Subcutaneous abdominal adipose tissue (tissue), 5 donors: Measurements from ENCODE around the gene ADGRF3.
"Not testable (repeated sequence)": the region's sequence is repeated elsewhere in the genome, so short reads cannot be mapped to it uniquely, and the experiment has no call there.

Experiments
- H3K27ac ChIP-seq: one replicate; pipeline ENCODE4 v1.7.0; 2013; ENCODE audit warnings: low read depth, mild to moderate bottlenecking, inconsistent platforms, low read length, moderate library complexity
- H3K27me3 ChIP-seq, 5 donors: one replicate each; pipeline ENCODE4 v1.7.0; 2013; ENCODE audit warnings: low read length in 5 of 5, inconsistent platforms in 1 of 5; ENCODE audit not compliant: control insufficient read depth in 5 of 5, insufficient read depth in 4 of 5
- H3K36me3 ChIP-seq, 5 donors: one replicate each; pipeline ENCODE4 v1.7.0; 2013; ENCODE audit warnings: low read length in 5 of 5; ENCODE audit not compliant: control insufficient read depth in 5 of 5, insufficient read depth in 5 of 5
- H3K4me1 ChIP-seq, 5 donors: one replicate each; pipeline ENCODE4 v1.7.0; 2013; ENCODE audit warnings: low read length in 5 of 5, mild to moderate bottlenecking in 3 of 5, moderate library complexity in 1 of 5; ENCODE audit not compliant: control insufficient read depth in 5 of 5, insufficient read depth in 5 of 5
- H3K4me3 ChIP-seq, 5 donors: one replicate each; pipeline ENCODE4 v1.7.0; 2013; ENCODE audit warnings: low read length in 5 of 5, low read depth in 1 of 5
- H3K9ac ChIP-seq, 5 donors: one replicate each; pipeline ENCODE4 v1.7.0; 2013; ENCODE audit warnings: low read length in 5 of 5, mild to moderate bottlenecking in 4 of 5, moderate library complexity in 3 of 5
- H3K9me3 ChIP-seq, 5 donors: one replicate each; pipeline ENCODE4 v1.7.0; 2013; ENCODE audit warnings: low read length in 5 of 5; ENCODE audit not compliant: control insufficient read depth in 5 of 5
- donor health status: healthy.
- donor health status: healthy.
- donor health status: healthy.
- donor health status: healthy.
- donor health status: healthy.

ADGRF3 gene

GRCh38 chr2:26273501-26273900, 73.1 kb downstream of the ADGRF3 start:
- Histone ChIP-seq H3K9me3 (no peaks in the 10 kb centered on the region), H3K27ac (peak overlapping the region; percentile 88), H3K4me3 (no peak overlapping the region), H3K36me3 (peaks cover 3 to 22% (median 20%) of the 10 kb centered on the region in 5 donors), H3K9ac (peak overlapping the region in 2 of 5 donors; percentile 40 to 43), H3K4me1 (peaks cover 7 to 42% (median 37%) of the 10 kb centered on the region in 5 donors), H3K27me3 (no peaks in the 10 kb centered on the region)

- Histone ChIP-seq H3K27ac (peak overlapping the region; percentile 60), H3K36me3 (peaks cover 0 to 7% (median 4%) of the 10 kb centered on the region in 5 donors), H3K9ac (peak overlapping the region in 1 of 5 donors; percentile 13), H3K9me3 (no peaks in the 10 kb centered on the region), H3K4me1 (peaks cover 7 to 39% (median 37%) of the 10 kb centered on the region in 5 donors), H3K27me3 (no peaks in the 10 kb centered on the region), H3K4me3 (no peak overlapping the region)
Measured at GRCh38 chr2:26270373-26270772, 76.2 kb downstream of the ADGRF3 start.

- peak overlapping the region in 1 of 5 donors; percentile 13 for H3K9ac ChIP-seq
- H3K9me3 ChIP-seq: no peaks in the 10 kb centered on the region
- peak overlapping the region; percentile 60 for H3K27ac ChIP-seq
- H3K4me3 ChIP-seq: no peak overlapping the region
- peaks cover 7 to 34% (median 33%) of the 10 kb centered on the region in 5 donors for H3K4me1 ChIP-seq
- H3K27me3 ChIP-seq: no peaks in the 10 kb centered on the region
- H3K36me3 ChIP-seq: peaks cover 0 to 9% (median 8%) of the 10 kb centered on the region in 5 donors
Measured at GRCh38 chr2:26269571-26270158, 76.9 kb downstream of the ADGRF3 start.

- H3K9me3 ChIP-seq, H3K27ac ChIP-seq, H3K27me3 ChIP-seq, H3K4me3 ChIP-seq, H3K9ac ChIP-seq: not testable (repeated sequence)
- H3K36me3 ChIP-seq: peaks cover 0 to 16% (median 12%) of the 10 kb centered on the region in 5 donors
- H3K4me1 ChIP-seq: peaks cover 4 to 30% (median 24%) of the 10 kb centered on the region in 5 donors
Measured at GRCh38 chr2:26268670-26269385, 77.8 kb downstream of the ADGRF3 start.

- Histone ChIP-seq H3K4me3 (no peak overlapping the region), H3K36me3 (peaks cover 3 to 21% (median 16%) of the 10 kb centered on the region in 5 donors), H3K9me3 (no peaks in the 10 kb centered on the region), H3K27me3 (no peaks in the 10 kb centered on the region), H3K9ac (no peak overlapping the region), H3K4me1 (peaks cover 2 to 24% (median 18%) of the 10 kb centered on the region in 5 donors), H3K27ac (no peak overlapping the region)
Measured at GRCh38 chr2:26268213-26268612, 78.4 kb downstream of the ADGRF3 start.

GRCh38 chr2:26258836-26259235, 87.8 kb downstream of the ADGRF3 start:
- Histone ChIP-seq H3K4me1 (peaks cover 0 to 23% (median 21%) of the 10 kb centered on the region in 5 donors), H3K36me3 (peaks cover 6 to 40% (median 28%) of the 10 kb centered on the region in 5 donors)
- not testable (repeated sequence) for H3K27ac ChIP-seq, H3K9ac ChIP-seq, H3K4me3 ChIP-seq, H3K27me3 ChIP-seq, H3K9me3 ChIP-seq
